ENCODE data around the gene PSRC1.

- no peak for TF ChIP-seq CTCF (IDR thresholded peaks at IDR 0.05)
- no peak for TF ChIP-seq EZH2phosphoT487 (IDR thresholded peaks at IDR 0.05)
Observed at GRCh38 chr1:109235137-109235536, 47.8 kb downstream of the PSRC1 start.

Measured in neural progenitor cell (in vitro differentiated cells).